Activated CD8-positive, alpha-beta T cell treated with anti-CD3 and anti-CD28 coated beads, Interleukin-2, amount 10 ng/mL, durations not matched to agents 7 days and 5 days (primary cell): ENCODE results near the gene TBC1D12. TPM values are rescaled to one million over a fixed set of nuclear protein-coding genes. Genes with fewer than 3 reads are reported as not detected.
A peak's percentile ranks its signal among the peaks of the same experiment; 100 is the strongest.
"Not testable (repeated sequence)": the region's sequence is repeated elsewhere in the genome, so short reads cannot be mapped to it uniquely, and the experiment has no call there.

Source experiments
- ATAC-seq: fragments of 150-1000 bp; cut with Tn5 transposase; one replicate; pipeline ENCODE4 v1.10.0; 2021; ENCODE audit warnings: moderate library complexity
- CTCF ChIA-PET: fragments of 350-600 bp; sonication (Branson Sonifier 250); formaldehyde crosslinking; loops from one replicate; lab custom pipeline; 2021; ENCODE audit warnings: antibody characterized with exemption; lab: Charles Lee
- POLR2A ChIA-PET: fragments of 350-600 bp; sonication (Branson Sonifier 250); formaldehyde crosslinking; loops from one replicate; lab custom pipeline; 2021; ENCODE audit warnings: antibody characterized with exemption; lab: Charles Lee
- DNase-seq: peaks from one replicate; pipeline ENCODE4 v3.0.0-alpha.2; 2020
- H3K27ac Mint-ChIP-seq: one replicate; pipeline ENCODE4 v1.8.0; 2021; ENCODE audit warnings: mild to moderate bottlenecking, mixed read lengths
- H3K27me3 Mint-ChIP-seq: one replicate; pipeline ENCODE4 v1.8.0; 2021; ENCODE audit warnings: low read depth, mixed read lengths
- H3K36me3 Mint-ChIP-seq: one replicate; pipeline ENCODE4 v1.8.0; 2021; ENCODE audit warnings: low read depth, mixed read lengths
- H3K4me1 Mint-ChIP-seq: one replicate; pipeline ENCODE4 v1.8.0; 2021; ENCODE audit warnings: low read depth, mixed read lengths
- H3K4me3 Mint-ChIP-seq: one replicate; pipeline ENCODE4 v1.8.0; 2021; ENCODE audit warnings: mild to moderate bottlenecking, mixed read lengths
- H3K9me3 Mint-ChIP-seq: one replicate; pipeline ENCODE4 v1.8.0; 2022; ENCODE audit warnings: mixed read lengths; ENCODE audit not compliant: insufficient read depth
- total RNA-seq, 2 experiments: library from RNA; stranded (reverse); gene quantifications; one replicate each; pipeline ENCODE4 v1.2.3, GENCODE V29; 2021

The TBC1D12 gene
- total RNA-seq, 2 experiments from 2014 or later, result 0.05 TPM; not detected in 1

DNA sequence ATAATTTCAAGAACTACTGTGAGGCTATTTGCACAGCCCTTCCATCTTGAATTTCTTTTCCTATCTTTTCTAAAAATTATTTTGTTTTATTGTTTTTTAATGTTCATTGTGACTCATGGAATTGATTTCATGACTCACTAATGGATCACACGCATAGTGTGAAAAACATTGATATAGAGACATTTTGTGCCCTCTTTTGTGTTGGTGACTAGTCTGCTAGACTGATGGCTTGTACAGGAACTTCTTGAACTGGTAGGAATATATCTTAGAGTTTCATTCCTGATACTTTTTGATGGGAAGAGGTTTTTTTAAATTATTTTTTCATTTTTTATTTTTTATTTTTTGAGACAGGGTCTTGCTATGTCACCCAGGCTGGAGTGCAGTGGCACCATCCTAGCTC is 27.0 kb upstream of the TBC1D12 start:
- H3K9me3 Mint-ChIP-seq, result no peaks in the 10 kb centered on the region
- H3K36me3 Mint-ChIP-seq, result no peaks in the 10 kb centered on the region
- H3K4me3 Mint-ChIP-seq, result no peak overlapping the region
- ChIA-PET POLR2A (no interaction called here), CTCF (no interaction called here)
- DNase-seq (no peak), ATAC-seq (no peak)
- H3K27ac Mint-ChIP-seq, result no peak overlapping the region
- H3K27me3 Mint-ChIP-seq, result peaks cover 19% of the 10 kb centered on the region
- no peaks in the 10 kb centered on the region for H3K4me1 Mint-ChIP-seq

DNA sequence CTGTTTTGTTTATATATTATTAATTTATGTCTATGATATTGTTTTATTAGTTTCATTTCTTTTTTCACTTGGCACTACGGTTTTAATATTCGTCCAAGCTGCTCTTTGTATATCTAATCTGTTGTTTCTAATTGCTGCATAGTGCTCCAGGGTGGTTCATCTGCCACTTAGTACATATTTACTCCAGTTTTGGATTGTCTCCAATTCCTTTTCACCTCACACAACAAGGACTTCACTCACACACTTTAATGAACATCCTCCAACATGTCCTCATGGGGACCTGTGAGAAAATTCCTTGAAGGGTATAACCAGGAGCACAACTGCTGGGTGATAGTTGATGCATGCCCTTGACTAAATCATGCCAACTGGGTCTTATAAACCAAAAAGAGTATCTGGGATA is 25.5 kb upstream of the TBC1D12 start:
- H3K27ac Mint-ChIP-seq, result no peak overlapping the region
- H3K27me3 Mint-ChIP-seq, result peaks cover 16% of the 10 kb centered on the region
- no peaks in the 10 kb centered on the region for H3K9me3 Mint-ChIP-seq
- H3K36me3 Mint-ChIP-seq, result no peaks in the 10 kb centered on the region
- H3K4me3 Mint-ChIP-seq, result no peak overlapping the region
- ChIA-PET CTCF (no interaction called here), POLR2A (no interaction called here)
- ATAC-seq (no peak), DNase-seq (no peak)
- no peaks in the 10 kb centered on the region for H3K4me1 Mint-ChIP-seq

DNA sequence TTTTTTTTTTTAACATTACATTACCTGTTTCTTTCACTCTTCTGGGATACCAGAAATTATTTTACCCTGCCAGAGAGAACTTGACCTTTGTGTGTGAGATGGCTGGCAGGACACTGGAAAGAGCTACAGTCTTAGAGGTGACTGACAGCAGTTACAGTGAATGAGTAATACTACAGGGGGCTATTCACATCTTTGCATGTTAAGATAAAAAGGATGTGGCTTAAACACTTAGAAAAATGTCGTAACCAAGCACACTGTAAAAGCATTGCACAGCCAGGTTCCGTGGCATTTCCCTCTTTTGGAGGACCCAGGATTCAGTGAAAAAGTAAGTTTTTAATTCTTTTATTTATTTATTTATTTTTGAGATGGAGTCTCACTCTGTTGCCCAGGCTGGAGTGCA is 18.8 kb upstream of the TBC1D12 start:
- ATAC-seq (no peak), DNase-seq (no peak)
- no peaks in the 10 kb centered on the region for H3K36me3 Mint-ChIP-seq
- no peaks in the 10 kb centered on the region for H3K4me1 Mint-ChIP-seq
- H3K9me3 Mint-ChIP-seq, result no peaks in the 10 kb centered on the region
- H3K27me3 Mint-ChIP-seq, result peaks cover 4% of the 10 kb centered on the region
- ChIA-PET CTCF (interaction anchor here (0.7 to 2.4 kb wide), 2 partner anchors 61 to 64 kb away, joined by 3 to 5 read pairs; no protein-coding TSS in a partner anchor), POLR2A (no interaction called here)
- H3K27ac Mint-ChIP-seq, result no peak overlapping the region
- H3K4me3 Mint-ChIP-seq, result no peak overlapping the region

DNA sequence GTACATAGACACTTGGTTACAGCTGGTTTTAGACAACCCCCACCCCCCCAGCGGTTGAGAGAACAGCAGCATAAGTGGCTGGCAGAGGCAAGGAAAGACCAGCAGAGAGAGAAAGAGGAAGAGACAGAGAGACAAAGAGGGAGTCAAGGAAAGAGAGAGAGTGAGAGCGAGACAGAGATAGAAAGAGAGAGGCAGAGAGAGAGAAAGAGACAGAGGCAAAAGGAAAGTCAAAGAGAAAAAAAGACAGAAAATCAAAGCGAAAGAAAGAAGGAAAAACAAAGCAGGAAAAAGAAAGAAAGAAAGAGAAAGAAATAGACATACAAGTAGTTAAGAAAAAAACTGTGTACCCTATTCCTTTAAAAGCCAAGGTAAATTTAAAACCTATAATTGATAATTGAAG is 16.6 kb upstream of the TBC1D12 start:
- ATAC-seq, H3K4me3 Mint-ChIP-seq, DNase-seq, H3K36me3 Mint-ChIP-seq, CTCF ChIA-PET, H3K4me1 Mint-ChIP-seq, H3K27me3 Mint-ChIP-seq, POLR2A ChIA-PET, H3K9me3 Mint-ChIP-seq, H3K27ac Mint-ChIP-seq: not testable (repeated sequence)

DNA sequence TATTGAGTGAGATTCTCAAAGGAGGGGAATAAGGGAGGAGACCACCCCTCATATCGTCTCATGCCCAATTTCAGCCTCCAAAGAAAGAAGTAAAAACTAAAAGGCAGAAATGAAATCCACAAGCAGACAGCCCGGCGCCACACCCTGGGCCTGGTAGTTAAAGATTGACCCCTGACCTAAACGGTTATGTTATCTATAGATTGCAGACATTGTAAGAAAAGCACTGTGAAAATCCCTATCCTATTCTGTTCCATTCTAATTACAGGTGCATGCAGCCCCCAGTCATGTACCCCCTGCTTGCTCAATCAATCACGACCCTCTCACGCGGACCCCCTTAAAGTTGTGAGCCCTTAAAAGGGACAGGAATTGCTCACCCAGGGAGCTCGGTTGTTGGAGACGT is 10.2 kb upstream of the TBC1D12 start:
- H3K27me3 Mint-ChIP-seq, H3K4me3 Mint-ChIP-seq, ATAC-seq, CTCF ChIA-PET, H3K9me3 Mint-ChIP-seq, H3K36me3 Mint-ChIP-seq, POLR2A ChIA-PET, H3K27ac Mint-ChIP-seq, DNase-seq, H3K4me1 Mint-ChIP-seq: not testable (repeated sequence)

DNA sequence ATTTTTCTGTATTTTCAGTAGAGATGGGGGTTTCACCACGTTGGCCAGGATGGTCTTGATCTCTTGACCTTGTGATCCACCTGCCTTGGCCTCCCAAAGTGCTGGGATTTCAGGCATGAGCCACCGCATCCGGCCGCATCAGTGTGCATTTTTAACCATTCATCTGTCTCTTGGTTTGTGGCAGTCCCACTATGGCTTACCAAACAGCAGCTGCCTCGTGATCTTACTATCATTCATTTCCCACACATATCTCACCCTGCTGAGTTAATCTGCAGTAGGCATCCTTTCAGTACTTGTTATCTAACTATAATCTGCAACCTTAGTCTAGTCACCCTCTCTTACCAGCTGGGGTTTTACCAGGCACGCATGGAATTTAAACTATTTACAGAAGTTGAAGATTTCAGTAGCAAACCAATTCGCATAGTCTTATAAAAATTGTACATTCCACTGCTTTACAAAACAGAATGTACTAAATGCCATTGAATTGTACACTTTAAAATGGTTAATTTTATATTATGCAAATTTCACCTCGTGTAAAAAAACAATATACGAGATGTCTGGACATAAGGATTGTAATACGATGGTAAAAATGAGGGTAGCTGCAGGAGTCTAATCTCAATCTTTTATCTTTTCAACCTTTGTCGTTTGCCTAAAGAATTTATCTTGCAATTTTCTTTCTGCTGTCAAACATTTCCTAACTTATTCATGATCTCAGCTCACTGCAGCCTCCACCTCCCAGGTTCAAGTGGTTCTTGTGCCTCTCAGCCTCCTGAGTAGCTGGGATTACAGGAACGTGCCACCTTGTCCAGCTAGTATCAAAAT is 4.6 kb upstream of the TBC1D12 start:
- Mint-ChIP-seq H3K4me1 (no peaks in the 10 kb centered on the region), H3K36me3 (peaks cover 2% of the 10 kb centered on the region), H3K4me3 (no peak overlapping the region), H3K27me3 (peaks cover 17% of the 10 kb centered on the region), H3K9me3 (no peaks in the 10 kb centered on the region), H3K27ac (no peak overlapping the region)
- ATAC-seq, result no peak
- POLR2A ChIA-PET, result no interaction called here
- CTCF ChIA-PET, result no interaction called here
- no peak for DNase-seq

DNA sequence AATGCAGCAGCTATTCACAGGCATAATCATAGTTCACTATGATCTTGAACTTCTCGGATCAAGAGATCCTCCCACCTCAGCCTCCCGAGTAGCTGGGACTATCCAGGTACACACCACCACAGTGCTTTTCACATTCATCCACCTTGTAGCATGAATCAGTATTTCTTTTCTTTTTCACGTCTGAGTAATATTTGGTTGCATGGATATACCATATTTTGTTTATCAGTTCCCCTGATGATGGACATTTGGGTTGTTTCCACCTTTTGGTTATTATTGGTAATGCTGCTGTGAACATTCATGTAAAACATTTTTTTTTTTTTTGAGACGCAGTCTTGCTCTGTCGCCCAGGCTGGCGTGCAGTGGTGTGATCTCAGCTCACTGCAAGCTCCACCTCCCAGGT is 3.6 kb upstream of the TBC1D12 start:
- Mint-ChIP-seq H3K27me3 (peaks cover 20% of the 10 kb centered on the region), H3K36me3 (peaks cover 2% of the 10 kb centered on the region), H3K4me1 (peaks cover 3% of the 10 kb centered on the region), H3K4me3 (no peak overlapping the region), H3K27ac (no peak overlapping the region), H3K9me3 (no peaks in the 10 kb centered on the region)
- CTCF ChIA-PET, result no interaction called here
- no peak for DNase-seq
- no peak for ATAC-seq
- POLR2A ChIA-PET, result no interaction called here

DNA sequence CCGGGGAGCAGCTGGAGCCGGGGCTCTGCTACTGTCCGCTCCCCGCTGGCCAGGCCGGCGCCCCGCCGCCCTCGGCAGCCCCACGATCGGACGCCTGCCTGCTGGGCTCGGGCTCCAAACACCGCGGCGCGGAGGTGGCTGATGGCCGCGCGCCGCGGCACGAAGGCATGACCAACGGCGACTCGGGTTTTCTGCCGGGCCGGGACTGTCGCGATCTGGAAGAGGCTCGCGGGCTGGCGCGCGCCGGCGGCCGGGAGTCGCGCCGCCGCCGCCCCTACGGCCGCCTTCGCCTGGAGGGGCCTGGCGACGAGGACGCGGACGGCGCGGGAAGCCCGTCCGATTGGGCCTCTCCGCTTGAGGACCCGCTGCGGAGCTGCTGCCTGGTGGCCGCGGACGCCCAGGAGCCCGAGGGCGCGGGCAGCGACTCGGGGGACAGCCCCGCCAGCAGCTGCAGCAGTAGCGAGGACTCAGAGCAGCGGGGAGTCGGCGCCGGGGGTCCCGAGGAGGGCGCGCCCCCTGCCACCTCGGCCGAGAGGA is 570 bp downstream of the TBC1D12 start:
- Mint-ChIP-seq H3K27ac (no peak overlapping the region), H3K27me3 (peaks cover 46% of the 10 kb centered on the region), H3K4me3 (no peak overlapping the region), H3K36me3 (peaks cover 2% of the 10 kb centered on the region), H3K4me1 (peaks cover 5% of the 10 kb centered on the region), H3K9me3 (no peaks in the 10 kb centered on the region)
- DNase-seq (no peak), ATAC-seq (peak; percentile 60)
- ChIA-PET CTCF (interaction anchor here (1.4 kb wide), 1 partner anchor 41 kb away, joined by 3 read pairs; no protein-coding TSS in a partner anchor), POLR2A (no interaction called here)

DNA sequence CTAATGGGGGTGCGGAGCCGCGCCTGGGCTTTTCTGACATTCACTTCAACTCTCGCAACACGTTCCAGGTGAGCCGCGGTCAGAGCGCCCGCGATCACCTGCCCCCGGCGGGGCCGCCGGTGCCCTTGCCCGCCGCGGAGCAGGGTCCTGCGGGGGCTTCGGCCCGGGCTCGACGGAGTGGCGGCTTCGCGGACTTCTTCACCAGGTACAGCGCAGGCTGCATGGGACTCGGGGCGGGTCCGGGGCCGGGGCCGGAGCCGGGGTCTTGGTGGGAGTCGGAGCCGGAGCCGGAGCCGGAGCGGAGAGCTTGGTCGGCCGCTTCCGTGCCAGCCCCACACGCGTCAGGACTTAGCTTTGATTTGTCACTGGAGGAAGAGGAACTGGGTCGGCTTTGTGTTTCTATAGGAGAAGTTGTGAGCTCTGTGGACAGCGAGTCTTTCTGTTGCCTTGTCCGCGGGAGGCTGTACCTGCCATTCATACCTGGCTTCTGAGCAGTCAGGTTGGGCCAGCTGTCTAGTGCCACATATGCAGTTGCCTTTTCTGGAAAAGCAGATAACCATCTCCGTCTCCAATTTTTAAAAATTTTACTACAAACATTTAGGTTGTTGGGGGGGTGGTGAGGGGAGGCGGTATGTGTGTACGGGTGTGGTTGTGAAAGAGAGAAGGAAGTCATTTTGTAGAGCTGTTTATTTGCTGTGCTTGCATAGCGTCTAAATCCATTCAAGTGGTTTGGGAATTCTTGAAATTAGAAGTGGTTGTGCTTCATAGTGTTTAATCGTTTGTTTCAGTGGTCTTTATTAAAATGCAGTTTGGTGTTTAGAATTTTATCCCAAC is 1.3 kb downstream of the TBC1D12 start:
- peak overlapping the region; percentile 67 for H3K4me3 Mint-ChIP-seq
- POLR2A ChIA-PET, result interaction anchor here (0.5 to 0.9 kb wide), 2 partner anchors 12 to 787 kb away, joined by 4 to 5 read pairs; no protein-coding TSS in a partner anchor

DNA sequence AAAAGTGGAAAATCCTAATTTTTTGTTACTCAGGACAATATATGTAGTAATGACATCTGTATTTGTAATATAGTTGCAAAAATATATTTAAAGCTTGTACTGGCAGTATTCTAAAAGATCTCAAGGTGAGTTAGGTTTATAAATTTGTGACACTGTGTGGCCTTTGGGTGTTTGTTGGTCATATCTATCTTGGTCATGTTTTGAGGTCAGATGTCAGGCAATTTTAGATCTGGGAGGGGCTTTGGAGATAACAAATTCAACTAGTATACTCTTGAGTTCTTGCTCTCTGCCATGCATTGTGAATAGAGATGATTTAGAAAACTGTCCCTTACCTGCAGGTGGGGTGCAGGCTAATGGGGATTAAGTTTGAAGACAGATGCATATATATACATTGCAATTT is 3.1 kb downstream of the TBC1D12 start:
- POLR2A ChIA-PET, result interaction anchor here (0.5 kb wide), 1 partner anchor 415 kb away, joined by 3 read pairs; no protein-coding TSS in a partner anchor

More for the DNA sequence above, 1.3 kb downstream of the TBC1D12 start:
- Mint-ChIP-seq H3K27ac (no peak overlapping the region), H3K9me3 (no peaks in the 10 kb centered on the region), H3K36me3 (peaks cover 2% of the 10 kb centered on the region), H3K27me3 (peaks cover 49% of the 10 kb centered on the region), H3K4me1 (peaks cover 5% of the 10 kb centered on the region)
- ATAC-seq, result peak; percentile 51
- DNase-seq, result peak; percentile 26
- CTCF ChIA-PET, result interaction anchor here (1.4 kb wide), 1 partner anchor 40 kb away, joined by 3 read pairs; no protein-coding TSS in a partner anchor

DNA sequence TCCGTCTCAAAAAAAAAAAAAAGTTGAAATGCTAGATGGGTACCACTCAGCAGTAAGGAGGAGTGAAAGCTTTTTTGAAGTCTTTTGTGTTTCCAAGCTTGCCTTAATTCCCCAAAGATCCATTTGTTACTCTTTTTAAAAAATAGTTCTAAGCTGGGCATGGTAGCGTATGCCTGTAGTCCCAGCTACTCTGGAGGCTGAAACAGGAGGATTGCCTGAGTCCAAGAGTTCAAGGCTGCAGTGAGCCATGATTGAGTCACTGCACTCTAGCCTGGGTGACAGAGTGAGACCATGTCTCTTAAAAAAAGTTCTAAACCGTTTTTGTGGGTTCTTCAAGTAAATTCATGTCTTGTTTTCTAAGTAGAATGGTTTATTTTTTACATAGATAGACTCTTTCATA is 5.3 kb downstream of the TBC1D12 start:
- POLR2A ChIA-PET, result no interaction called here
- Mint-ChIP-seq H3K27ac (no peak overlapping the region), H3K9me3 (no peaks in the 10 kb centered on the region), H3K27me3 (peaks cover 41% of the 10 kb centered on the region), H3K4me3 (no peak overlapping the region), H3K36me3 (no peaks in the 10 kb centered on the region), H3K4me1 (peaks cover 5% of the 10 kb centered on the region)
- ATAC-seq (no peak), DNase-seq (no peak)
- CTCF ChIA-PET, result no interaction called here

More for the DNA sequence above, 3.1 kb downstream of the TBC1D12 start:
- CTCF ChIA-PET, result no interaction called here
- peaks cover 51% of the 10 kb centered on the region for H3K27me3 Mint-ChIP-seq
- H3K36me3 Mint-ChIP-seq, result peaks cover 2% of the 10 kb centered on the region
- no peak overlapping the region for H3K27ac Mint-ChIP-seq
- no peak overlapping the region for H3K4me3 Mint-ChIP-seq
- H3K4me1 Mint-ChIP-seq, result peaks cover 5% of the 10 kb centered on the region
- DNase-seq, result no peak
- no peak for ATAC-seq
- no peaks in the 10 kb centered on the region for H3K9me3 Mint-ChIP-seq
